HG03159 (cell line): ENCODE results near the gene FARSB.

Experiments used
- ATAC-seq: cut with Tn5 transposase; IDR thresholded peaks from one replicate; pipeline ENCODE4 v1.9.1; 2021; ENCODE audit warnings: mild to moderate bottlenecking, moderate library complexity; ENCODE audit not compliant: unreplicated experiment

The FARSB gene

GRCh38 chr2:222668494-222669154 is 12.7 kb upstream of the FARSB start:
- ATAC-seq = no peak

GRCh38 chr2:222663479-222663878 is 7.6 kb upstream of the FARSB start:
- ATAC-seq = no peak

- peak; percentile 27 for ATAC-seq
Observed at GRCh38 chr2:222656526-222657446, 894 bp upstream of the FARSB start.

- ATAC-seq = no peak
Observed at GRCh38 chr2:222653280-222653679, 2.6 kb downstream of the FARSB start.

GRCh38 chr2:222652491-222653255 is 3.2 kb downstream of the FARSB start:
- no peak for ATAC-seq

GRCh38 chr2:222651718-222652418 is 4.0 kb downstream of the FARSB start:
- no peak for ATAC-seq

- ATAC-seq = no peak
Observed at GRCh38 chr2:222649801-222650200, 6.1 kb downstream of the FARSB start.

- ATAC-seq = no peak
Observed at GRCh38 chr2:222646008-222646407, 9.9 kb downstream of the FARSB start.

- no peak for ATAC-seq
Observed at GRCh38 chr2:222643134-222643533, 12.8 kb downstream of the FARSB start.

GRCh38 chr2:222641336-222641735 is 14.6 kb downstream of the FARSB start:
- no peak for ATAC-seq

GRCh38 chr2:222637067-222637466 is 18.8 kb downstream of the FARSB start:
- no peak for ATAC-seq

- ATAC-seq = no peak
Observed at GRCh38 chr2:222635295-222635694, 20.6 kb downstream of the FARSB start.

- ATAC-seq = no peak
Observed at GRCh38 chr2:222627764-222628163, 28.1 kb downstream of the FARSB start.

GRCh38 chr2:222623756-222624309 is 32.1 kb downstream of the FARSB start:
- ATAC-seq = no peak

GRCh38 chr2:222622910-222623309 is 33.0 kb downstream of the FARSB start:
- ATAC-seq = no peak

- ATAC-seq = no peak
Observed at GRCh38 chr2:222621893-222622292, 34.0 kb downstream of the FARSB start.

GRCh38 chr2:222615320-222615719 is 40.6 kb downstream of the FARSB start:
- no peak for ATAC-seq

GRCh38 chr2:222613715-222614331 is 42.1 kb downstream of the FARSB start:
- peak; percentile 96 for ATAC-seq

GRCh38 chr2:222611684-222612083 is 44.2 kb downstream of the FARSB start:
- no peak for ATAC-seq

GRCh38 chr2:222610746-222611145 is 45.1 kb downstream of the FARSB start:
- no peak for ATAC-seq
